ENCODE results near the gene FOXP1.
"Not testable (repeated sequence)": the region's sequence is repeated elsewhere in the genome, so short reads cannot be mapped to it uniquely, and the experiment has no call there.

Gene FOXP1

DNA sequence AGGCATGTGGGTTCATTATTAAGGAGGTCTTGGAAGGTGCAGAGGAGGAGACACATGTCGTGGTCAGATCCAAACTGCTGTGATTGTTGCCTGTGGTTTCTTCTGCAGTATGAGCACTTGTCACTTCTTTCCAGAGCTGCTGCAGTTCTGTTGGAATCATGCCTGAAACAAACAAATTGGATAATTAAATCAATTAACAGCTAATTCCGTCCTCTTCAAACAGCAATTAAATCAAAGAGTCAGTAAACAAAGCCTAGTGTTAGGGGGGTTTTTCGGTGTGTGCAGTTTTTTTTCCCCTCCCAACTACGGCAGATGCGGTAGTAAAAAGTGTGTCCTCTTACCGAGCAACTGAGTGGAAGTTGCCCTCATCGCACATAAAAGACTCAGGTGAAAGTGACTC is 542.2 kb downstream of the FOXP1 start:
- DNase-seq: peak; percentile 83

DNA sequence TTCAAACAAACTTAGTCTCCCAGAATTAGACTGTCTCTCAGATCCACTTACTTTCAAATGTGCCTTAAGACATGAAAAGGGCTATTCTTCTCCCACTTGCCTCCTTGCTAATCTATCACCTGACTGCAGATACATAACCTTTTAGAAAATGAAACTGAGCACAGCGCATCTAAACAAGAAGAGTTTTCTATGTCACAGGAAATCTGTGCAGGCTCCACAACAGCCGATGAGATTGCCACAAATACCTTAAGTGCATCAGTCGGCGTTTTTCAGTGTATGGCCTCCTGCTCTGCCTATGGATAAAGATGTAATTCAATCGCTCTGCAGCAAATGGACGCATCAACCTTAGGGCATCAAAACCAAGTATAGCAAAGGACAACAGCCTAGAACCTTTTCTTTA is 544.2 kb downstream of the FOXP1 start:
- DNase-seq: no peak

DNA sequence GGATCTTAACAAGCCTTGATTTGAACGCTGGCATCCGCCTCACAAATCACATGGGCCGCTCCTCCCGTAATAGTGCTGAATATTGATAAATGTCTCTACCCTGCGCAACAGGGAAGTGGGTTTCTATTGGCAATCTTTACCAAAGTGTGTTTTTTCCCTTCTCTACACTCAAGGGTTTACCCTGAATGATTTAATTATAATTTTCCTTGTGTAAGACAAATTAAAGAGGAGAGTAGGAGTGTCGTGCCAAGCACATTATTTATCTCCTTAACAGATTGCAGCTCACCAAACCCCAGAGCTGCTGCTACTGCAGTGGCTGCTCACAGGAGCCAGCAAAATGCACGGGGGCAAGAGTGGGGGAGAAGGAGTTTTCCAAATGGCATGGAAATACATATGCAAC is 545.8 kb downstream of the FOXP1 start:
- no peak for DNase-seq

DNA sequence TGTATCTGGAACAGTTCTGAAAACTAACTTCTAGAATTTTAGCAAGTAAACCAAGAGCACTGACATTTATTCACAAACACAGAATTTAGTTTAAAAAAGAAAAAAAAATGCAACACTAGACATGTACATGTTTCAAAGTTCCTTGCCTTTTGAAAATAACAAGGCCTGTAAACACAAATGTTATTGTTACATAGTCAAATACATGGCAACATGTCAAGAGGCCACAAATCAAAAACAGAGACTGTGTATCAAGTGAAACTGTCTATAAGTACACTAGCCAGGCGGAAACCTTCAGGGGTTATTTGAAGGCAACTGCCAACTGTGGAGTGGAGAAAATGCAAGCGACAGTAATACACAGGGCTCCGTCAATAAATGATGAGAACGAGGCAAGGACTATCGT is 547.6 kb downstream of the FOXP1 start:
- DNase-seq: no peak

DNA sequence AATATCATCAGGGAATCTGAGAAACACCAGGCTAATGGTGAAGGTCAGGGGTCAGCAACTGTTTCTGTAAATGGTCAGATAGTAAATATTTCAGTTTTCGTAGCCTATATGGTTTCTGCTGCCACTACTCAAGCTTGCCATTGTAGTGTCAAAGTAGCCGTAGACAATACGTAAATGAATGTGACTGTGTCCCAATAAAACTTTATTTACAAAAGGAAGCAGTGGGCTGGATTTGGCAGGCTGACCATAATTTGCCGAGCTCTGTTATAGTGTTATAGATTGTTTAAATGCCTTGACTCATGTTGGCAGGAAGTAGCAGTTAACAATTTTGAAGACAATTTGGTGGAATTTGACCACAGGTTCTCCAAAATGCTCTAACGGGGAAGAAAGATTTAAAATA is 548.2 kb downstream of the FOXP1 start:
- no peak for DNase-seq

DNA sequence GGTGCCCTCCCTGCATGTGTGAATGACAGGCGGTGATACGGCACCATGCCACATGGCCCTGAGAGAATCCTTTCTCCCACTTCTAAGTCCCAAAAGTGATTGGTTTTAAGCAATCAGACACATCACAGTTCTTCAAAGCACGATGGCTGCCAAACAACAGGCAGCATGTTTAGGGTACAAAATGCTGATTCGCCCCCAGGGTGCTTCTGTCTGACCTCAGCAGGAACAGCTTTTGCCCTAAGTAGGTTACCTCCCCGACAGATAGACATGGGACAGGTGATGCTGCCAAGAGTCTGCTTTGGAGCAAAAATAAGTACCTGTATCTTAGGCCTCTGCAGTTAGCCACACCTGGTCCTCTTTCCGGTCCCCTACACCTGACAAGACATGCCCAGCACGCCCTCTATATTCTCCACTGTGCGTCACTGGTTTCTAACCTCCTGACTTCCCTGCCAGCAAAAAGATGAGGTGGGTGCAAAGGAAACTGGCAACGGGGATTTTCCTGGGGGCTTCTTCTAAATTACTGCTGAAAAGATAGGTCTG is 549.8 kb downstream of the FOXP1 start:
- DNase-seq: no peak

DNA sequence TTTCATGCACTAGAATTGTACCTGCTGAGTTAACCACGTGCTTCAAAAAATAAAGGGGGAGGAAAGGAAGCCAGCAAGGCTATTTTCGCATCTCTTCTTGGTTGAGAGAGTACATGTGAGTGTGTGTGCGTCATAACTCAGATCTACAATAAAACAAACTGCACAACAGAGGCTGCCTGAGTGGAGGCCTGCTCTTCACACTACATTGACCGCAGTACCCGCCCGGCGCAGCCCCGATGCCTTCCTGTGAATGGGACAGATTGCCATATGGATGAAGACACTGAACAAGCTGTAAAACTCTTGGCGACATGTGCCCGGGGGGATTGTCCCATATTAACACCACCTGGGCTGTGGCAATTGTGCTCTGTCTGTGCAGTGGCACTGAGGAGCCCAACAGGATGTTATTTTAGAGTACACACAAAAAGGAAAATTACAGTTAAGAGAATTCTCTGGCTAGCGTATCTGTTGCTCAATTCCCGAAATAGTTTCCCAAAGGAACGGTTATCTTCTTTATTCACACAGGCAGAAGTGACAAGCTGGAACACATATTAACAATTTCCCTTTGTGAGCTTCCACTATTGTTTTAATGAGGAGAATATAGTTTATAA is 551.5 kb downstream of the FOXP1 start:
- no peak for DNase-seq

DNA sequence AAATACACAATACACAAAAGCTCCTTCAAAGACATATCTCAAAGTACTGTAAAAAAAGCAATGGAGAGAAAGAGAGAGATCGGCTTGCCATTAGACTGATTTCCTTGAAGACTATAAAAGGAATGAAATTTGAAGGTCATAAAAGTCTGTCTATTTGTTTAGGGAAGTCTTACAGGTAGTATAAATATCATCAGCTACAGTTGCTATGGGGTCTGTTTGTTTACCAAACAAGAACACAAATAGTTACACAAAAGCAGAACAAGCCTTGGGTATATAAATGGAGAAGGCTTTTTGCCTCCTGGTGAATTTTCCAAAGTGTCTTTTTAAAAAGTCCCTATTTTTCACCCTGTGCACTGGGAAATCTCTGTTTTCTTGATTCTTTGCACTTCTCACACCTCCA is 552.3 kb downstream of the FOXP1 start:
- no peak for DNase-seq

DNA sequence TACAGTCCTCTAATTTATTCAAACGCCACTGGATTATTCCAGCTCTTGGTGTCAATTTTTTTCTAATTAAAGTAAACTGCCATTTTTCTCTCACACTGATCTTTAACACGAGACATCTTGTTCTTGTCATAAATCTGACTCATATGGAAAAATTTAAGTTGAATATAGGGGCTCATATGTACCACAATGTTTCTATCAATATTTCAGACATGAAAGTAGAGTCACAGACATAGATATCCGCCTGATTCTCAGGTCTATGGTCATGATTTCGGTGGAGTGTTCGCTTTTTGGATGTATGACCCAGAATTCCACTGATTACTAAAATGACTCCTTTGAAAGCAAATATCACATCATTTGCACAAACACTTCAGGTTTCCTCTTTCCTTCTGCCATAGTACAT is 552.8 kb downstream of the FOXP1 start:
- no peak for DNase-seq

DNA sequence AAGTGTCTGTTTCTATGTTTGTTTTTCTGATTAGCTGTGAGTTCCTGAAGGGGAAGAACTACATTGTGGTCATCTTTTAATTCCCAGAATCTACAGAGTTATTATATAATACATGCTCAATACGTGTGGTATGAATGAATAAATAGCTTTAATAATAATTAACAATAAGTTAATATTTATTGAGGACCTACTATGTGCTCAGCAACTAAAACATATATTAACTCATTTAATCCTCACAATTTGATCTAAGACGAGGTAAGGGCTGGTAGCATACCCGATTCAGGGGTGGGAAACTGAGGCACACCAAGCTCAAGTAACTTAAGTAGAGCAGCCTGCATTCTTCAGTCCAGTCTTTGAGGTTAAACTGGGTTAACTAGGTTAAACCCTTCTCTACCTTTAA is 553.8 kb downstream of the FOXP1 start:
- no peak for DNase-seq

DNA sequence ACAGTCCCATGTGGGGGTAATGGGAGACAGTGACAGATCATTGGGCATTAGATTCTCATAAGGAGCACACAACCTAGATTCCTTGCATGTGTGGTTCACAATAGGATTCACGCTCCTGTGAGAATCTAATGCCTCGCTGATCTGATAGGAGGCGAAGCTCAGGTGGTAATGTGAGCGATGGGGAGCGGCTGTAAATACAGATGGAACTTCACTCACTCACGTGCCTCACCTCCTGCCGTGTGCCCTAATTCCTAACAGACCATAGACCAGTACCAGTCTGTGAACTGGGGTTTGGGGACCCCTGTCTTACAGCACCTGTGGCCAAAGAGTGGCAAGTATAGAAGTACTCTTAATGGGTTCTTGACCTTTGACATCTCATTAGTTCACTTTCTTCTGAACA is 554.7 kb downstream of the FOXP1 start:
- DNase-seq: no peak

DNA sequence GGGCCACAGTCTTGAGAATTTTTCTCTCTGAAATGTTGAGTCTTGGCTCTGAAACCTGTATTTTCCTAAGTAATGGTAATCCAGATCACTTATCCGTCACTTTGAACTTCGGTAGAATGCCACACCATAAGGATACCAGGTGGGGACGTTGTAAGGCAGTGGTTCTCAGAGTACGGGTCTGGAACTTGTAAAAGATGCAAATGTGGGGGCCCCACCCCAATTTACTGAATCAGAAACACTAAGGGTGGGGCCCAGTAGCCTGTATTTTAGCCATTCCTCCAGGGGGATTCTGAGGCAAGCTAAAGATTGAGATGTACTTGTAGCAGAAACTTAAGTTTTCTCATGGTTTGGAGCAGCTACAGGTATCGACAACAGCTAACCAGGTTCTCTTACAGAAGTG is 555.3 kb downstream of the FOXP1 start:
- DNase-seq: no peak

DNA sequence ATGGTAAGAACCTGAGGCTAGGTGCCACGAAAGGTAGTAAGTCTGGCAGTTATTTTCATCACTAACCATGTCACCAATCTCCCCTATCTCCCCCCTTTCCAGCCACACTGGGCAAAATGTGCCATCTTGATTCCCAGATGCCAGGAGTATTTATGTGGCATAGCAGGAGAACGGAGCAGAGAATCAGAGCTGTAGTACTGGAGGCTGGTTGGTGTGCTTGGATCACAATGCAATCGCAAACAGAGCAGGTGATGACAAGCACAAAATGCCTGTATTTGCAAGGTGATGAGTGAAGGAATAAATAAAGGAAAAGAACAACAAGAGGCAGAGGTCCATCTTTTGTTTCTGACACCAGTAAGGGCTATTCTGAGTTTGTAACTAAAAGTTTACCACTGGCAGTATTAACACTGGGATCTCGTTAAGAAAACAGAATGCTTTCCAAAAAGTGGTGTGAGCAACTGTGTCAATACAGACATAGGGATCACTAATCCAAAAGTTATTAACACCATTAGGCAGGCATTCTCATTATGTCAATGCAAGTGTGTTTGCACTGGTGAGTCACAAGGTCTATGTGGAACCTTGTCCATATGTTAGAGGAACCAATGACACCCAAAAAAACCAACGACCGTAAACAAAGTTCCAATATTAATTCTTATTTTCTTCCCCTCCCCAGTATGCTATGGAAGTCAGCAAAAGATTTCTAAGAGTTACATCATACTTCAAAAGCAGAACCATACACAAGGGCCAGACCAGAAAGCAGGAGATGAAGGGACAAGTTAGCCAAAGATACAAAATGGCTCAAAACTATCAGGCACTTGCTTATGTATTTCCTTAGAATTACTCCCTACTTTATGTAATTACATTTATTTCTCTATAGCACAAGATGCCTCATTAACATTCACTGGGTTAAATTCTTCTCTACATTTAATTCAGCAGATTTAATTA is 556.6 kb downstream of the FOXP1 start:
- no peak for DNase-seq

DNA sequence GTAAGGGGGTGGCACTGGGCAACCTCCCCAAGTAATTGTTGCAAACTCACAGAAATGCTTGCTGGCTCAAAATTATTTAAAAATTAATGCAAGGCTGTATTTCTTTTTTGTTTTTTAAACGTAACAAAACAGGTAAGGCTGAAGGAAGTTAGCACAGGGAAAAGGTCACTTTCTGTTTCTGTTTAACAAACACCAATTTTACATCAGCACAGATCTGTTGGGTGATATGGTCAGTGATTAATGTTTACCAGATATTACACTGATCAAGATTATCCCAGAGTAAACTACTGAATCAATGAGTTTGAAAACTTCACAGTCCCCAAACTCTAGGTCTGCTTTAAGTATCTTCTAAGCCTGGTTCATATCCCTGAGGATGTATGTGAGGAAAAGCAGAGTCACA is 558.0 kb downstream of the FOXP1 start:
- DNase-seq: no peak

DNA sequence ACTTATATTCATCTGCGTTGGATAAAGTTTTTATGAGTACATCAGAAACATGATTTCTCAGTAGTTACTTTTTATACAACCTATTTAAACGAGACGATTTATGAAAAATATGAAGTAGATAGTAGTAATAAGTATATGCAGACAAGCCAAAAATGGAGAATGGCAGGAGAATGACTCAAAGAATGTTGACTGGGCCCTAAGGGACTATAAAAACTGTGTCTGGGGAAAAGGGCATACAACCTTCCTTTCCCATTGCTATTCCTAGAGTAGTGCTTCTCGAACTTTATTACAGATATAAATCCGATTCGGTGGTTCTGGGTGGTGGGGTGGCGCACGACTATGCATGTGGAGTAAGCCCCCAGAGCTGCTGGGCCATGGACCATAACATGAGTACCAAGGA is 558.5 kb downstream of the FOXP1 start:
- no peak for DNase-seq

DNA sequence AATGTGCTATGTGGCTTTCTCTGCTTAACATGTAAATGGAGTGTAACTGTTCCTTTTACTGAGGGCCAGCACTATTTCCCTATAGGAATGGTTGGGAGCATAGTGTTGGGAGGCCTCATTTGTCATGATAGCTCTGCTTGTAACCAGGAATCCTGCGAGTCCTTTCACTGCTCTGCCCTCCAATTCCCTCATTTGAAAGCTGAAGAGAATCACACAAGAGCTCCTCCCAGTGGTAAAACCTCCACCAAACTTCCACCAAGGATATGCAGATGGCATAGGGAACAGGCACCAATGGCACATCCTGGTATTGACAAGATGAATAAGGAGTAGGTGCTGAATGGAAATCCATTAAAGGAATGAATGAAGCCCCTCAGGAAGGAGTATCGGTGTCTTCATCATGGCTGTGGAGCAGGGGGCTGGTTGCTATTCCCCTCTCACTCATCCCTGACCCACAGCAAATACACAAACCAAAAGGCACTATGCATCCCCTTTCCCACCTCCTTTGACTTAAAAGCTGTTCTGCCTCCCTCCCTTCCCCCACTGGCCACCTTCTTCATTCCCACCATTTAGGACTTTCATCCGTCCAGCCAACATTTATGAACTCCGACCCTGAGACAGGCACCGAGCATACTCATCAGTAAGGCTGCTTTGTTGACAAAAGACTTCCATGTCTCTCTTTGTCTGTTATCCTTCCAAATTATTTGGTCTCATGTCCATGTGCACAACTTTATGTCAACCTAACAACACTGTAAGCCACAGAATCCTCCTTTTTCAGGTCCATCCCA is 560.8 kb downstream of the FOXP1 start:
- no peak for DNase-seq

DNA sequence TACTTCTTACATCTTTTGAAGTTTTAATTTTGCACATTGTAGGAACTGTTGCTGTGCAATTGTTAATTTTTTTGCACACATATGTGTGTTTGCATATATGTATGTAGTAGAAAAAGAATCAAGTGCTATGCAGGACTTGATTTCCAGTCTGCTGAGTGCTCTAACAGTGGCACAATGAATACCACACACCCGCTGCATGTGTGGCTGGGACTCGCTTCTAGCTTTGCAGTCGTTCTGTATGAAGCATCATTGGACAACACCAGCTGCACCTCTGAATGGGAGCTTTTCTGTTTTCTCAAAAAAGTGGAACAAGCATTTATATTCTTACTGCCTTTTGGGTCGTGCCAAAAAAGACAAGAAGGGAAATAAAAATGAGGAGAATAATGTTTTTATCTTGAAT is 564.7 kb downstream of the FOXP1 start:
- DNase-seq: no peak

DNA sequence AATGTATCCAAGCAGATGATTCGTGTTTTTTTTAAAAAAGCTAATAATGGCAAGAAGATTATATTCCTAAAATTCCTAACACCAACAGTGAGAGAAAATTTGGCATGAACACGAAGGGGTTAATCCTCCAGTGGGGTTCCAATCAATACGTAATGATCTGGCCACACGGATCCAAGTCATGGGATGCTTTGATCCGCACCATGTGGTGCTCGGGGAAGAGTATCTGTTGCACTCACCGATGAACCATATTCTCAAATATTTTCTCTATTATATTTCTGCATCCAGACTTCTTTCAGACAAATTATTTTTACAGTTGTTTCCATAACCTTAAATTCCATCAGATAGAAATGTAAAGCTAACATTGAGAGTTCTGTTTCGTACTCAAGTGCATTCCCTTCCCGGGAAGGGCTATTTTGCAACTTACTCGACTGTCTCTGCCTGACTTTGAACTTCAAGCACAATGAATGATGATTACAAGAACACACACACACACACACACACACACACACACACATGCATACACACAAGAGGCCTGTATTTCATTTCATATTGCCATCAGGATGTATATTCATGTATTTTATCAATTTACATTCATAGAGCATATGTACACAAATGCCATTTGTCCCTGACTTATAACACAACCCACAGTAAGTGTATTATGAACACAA is 567.2 kb downstream of the FOXP1 start:
- no peak for DNase-seq

DNA sequence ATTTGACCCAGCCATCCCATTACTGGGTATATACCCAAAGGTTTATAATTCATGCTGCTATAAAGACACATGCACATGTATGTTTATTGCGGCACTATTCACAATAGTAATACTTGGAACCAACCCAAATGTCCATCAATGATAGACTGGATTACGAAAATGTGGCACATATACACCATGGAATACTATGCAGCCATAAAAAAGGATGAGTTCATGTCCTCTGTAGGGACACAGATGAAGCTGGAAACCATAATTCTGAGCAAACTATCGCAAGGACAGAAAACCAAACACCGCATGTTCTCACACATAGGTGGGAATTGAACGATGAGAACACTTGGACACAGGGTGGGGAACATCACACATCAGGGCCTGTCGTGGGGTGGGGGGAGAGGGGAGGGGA is 568.9 kb downstream of the FOXP1 start:
- not testable (repeated sequence) for DNase-seq

DNA sequence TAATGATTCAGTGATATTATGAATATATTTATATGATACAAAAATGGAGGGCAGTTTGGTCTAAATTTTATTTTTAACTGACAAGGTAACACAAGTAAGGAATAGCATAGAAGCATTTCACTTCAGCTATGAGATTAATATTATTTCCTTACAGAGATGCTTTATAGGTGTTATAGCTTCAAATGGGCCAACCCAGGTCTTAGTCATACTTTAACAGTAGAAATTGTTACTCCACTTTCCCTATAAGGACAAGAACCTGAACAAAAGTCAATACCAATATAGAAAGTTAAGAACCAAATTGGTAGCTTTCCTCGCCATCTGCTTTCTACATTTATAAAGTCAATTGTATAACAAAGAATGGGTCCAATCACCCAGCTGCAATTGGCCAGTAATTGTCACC is 570.6 kb downstream of the FOXP1 start:
- DNase-seq: no peak

DNA sequence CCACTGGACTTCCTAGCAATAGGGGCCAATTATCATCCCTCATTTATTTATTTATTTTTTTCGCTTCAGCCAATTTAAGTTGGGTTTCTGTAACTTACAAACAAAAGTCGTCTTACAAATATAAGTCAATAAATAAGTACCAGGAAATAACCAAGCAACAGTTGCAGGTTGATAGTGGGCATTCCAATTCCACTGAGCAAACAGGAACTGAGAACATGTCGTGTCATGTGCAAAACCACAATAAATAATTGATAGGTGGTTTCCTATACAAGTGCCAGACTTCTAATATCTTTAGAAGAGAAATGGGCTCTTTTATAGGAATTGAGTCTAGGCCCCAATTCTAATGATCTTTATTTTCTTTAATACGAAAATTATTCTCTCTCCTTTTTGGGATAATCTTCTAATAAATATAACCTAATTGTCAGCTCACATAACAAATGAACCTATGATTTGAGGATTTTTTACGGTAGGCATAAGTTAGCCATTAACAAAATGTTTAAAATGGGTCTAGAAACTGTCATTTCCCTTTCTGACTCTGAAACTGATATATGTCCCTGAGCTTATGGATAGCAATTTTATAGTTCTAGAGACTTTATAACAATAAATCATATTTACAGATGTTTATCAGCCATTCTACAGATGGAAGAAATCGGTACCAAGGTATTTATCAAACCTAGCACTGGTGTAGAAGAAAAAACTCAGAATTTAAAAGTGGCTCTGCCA is 571.8 kb downstream of the FOXP1 start:
- no peak for DNase-seq

DNA sequence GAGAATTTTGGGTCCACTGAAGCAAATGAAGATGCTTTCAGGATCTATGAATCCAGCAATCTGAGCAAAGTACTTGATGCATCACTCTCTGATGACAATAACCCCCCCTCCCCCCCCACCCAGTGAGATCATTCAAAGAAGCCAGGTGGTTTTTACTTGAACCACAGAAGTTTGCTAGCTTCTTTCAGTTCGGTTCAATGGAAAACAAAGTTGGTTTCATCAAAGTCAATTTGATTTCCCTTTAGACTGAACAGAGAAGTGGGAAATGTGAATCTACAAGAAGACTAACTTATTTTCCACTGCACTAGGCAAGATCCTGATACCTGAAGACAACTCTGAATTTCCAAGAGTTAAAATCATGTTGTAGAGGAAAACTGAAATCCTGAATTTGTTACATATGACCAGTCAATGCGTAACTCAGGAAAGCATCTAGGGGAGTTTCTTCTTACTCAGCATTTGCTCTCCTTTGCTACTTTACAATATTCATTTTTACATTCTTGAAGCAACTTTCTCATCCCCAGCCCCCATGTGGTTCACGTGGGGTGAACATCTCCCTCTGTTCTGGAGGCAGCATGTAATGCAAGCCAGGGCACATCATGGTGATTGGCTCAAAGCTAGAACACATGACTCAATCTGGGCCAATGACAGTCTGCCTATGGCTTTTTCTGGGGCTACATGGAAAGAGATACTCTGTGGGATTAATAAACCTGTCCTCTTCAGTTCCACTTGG is 572.6 kb downstream of the FOXP1 start:
- no peak for DNase-seq

Data from NCI-H1105 treated with DMSO at 0.1 percent for 48 hours (cell line).